Activated T-helper 17 cell treated with anti-CD3 and anti-CD28 coated beads, Interleukin-2, amount 50 U/mL, for 72 hours (primary cell): ENCODE measurements around the gene UVRAG. TPM values are rescaled to one million over a fixed set of nuclear protein-coding genes. Genes with fewer than 3 reads are reported as not detected.

Source experiments
- ATAC-seq: fragments of 150-1000 bp; cut with Tn5 transposase; replicated peaks from 2 replicates; pipeline ENCODE4 v1.10.0; 2021; ENCODE audit warnings: mild to moderate bottlenecking, moderate library complexity
- H3K27ac Mint-ChIP-seq: one replicate; pipeline ENCODE4 v1.8.0; 2022; ENCODE audit warnings: mixed read lengths
- H3K27me3 Mint-ChIP-seq: one replicate; pipeline ENCODE4 v1.8.0; 2022; ENCODE audit warnings: mixed read lengths
- H3K36me3 Mint-ChIP-seq: one replicate; pipeline ENCODE4 v1.8.0; 2022; ENCODE audit warnings: low read depth, mild to moderate bottlenecking, mixed read lengths
- H3K4me1 Mint-ChIP-seq: one replicate; pipeline ENCODE4 v1.8.0; 2022; ENCODE audit warnings: mixed read lengths
- H3K4me3 Mint-ChIP-seq: one replicate; pipeline ENCODE4 v1.8.0; 2022; ENCODE audit warnings: mild to moderate bottlenecking, mixed read lengths
- H3K9me3 Mint-ChIP-seq: one replicate; pipeline ENCODE4 v1.8.0; 2022; ENCODE audit warnings: mixed read lengths
- total RNA-seq, 2 donors: library from RNA; stranded (reverse); gene quantifications; one replicate each; pipeline ENCODE4 v1.2.3, GENCODE V29; 2022

UVRAG gene
- total RNA-seq, 2 donors from 2014 or later = 14.1 to 20.1 TPM

DNA sequence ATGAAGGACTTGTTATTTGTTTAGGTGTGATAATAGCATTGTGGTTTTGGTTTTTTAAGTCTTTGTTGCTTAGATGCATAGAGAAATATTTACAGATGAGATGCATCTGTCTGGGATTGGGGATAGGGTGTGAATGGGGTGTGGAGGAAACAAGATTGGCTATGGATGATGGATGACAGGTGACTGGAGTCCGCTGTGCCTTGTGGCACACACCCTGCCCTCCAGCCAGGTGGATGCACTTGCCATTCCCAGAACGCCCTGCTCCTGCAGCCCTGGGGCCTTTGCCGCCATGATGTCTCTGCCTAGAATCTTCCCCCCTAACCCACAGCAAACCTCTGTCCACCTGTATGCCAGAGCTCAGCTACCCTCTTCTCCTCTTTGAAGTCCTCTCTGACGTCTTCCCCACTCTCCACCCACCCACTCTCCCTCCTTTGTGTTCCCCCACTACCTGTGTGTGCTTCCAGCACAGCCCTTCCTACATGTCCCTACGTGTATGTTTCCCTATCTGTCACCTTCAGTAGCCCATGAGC lies 336.6 kb downstream of the UVRAG start:
- Mint-ChIP-seq H3K27ac (peak overlapping the region; percentile 93), H3K36me3 (no peaks in the 10 kb centered on the region), H3K27me3 (peaks cover 12% of the 10 kb centered on the region), H3K4me3 (peak overlapping the region; percentile 85), H3K9me3 (no peaks in the 10 kb centered on the region), H3K4me1 (peaks cover 18% of the 10 kb centered on the region)
- peak; percentile 27 for ATAC-seq

GRCh38 chr11:76152086-76152681 lies 337.2 kb downstream of the UVRAG start:
- Mint-ChIP-seq H3K27me3 (peaks cover 12% of the 10 kb centered on the region), H3K4me3 (peak overlapping the region; percentile 85), H3K4me1 (peaks cover 18% of the 10 kb centered on the region), H3K27ac (peak overlapping the region; percentile 93), H3K9me3 (no peaks in the 10 kb centered on the region), H3K36me3 (no peaks in the 10 kb centered on the region)
- peak; percentile 98 for ATAC-seq

DNA sequence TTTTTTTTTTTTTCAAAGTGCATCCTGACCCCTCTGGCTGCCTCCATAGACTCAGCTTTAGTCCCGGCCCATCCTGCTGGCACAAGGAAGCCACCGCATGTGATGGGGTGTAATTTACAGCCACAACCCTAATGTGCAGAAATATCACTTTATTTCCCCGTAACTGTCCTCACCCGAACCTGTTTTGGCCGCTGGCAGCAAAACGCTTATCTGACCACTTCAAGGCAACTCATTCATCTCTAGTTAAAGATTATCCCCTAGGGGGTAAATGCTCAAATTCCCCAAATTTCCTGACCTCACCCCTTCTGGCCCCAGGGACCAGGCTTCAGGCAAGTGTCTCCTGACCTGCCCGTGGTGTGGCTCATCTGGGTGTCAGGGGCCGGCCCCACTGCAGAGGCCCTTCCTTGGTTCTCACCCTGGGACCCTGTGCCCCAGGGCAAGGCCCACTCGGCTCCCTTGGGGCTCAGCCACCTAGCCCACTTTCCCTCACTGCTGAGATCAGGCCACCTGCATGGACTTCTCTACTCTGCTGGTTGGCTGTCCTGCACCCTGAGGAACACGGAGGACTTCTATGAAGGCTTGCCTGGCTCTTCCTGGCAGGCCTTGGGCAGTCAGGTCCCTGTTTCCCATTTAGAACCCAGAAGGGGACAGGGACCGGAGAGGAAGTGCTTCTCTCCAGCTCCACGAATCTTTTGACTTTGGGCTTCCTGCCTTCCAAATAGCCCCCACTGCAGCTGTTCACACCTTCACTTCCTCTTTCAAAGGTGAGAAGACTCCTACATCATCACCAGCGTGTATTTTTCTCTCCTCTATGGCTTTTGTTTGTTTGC lies 337.9 kb downstream of the UVRAG start:
- ATAC-seq = no peak
- Mint-ChIP-seq H3K4me3 (peak overlapping the region; percentile 85), H3K4me1 (peaks cover 18% of the 10 kb centered on the region), H3K27me3 (peaks cover 12% of the 10 kb centered on the region), H3K9me3 (no peaks in the 10 kb centered on the region), H3K36me3 (no peaks in the 10 kb centered on the region), H3K27ac (peak overlapping the region; percentile 93)

DNA sequence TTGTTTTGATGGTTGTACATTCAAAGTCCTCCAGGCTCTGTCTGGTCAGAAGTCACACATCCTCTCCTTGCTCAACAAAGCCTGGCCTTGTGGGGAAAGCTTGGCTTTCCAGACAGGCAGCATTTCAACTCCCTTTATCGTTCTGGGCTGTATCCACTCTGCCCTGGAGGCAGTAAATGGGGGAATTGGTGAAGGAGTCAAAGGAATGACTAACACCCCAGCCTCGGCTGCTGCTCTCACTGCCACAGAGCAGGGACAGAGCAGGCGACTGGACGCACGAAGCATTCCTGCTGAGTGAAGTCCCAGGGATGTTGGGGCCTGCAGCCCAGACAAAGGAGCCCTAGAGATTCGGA lies 338.5 kb downstream of the UVRAG start:
- H3K4me1 Mint-ChIP-seq = peaks cover 18% of the 10 kb centered on the region
- no peak for ATAC-seq
- peaks cover 12% of the 10 kb centered on the region for H3K27me3 Mint-ChIP-seq
- H3K9me3 Mint-ChIP-seq = no peaks in the 10 kb centered on the region
- H3K27ac Mint-ChIP-seq = peak overlapping the region; percentile 36
- peak overlapping the region; percentile 85 for H3K4me3 Mint-ChIP-seq
- no peaks in the 10 kb centered on the region for H3K36me3 Mint-ChIP-seq

DNA sequence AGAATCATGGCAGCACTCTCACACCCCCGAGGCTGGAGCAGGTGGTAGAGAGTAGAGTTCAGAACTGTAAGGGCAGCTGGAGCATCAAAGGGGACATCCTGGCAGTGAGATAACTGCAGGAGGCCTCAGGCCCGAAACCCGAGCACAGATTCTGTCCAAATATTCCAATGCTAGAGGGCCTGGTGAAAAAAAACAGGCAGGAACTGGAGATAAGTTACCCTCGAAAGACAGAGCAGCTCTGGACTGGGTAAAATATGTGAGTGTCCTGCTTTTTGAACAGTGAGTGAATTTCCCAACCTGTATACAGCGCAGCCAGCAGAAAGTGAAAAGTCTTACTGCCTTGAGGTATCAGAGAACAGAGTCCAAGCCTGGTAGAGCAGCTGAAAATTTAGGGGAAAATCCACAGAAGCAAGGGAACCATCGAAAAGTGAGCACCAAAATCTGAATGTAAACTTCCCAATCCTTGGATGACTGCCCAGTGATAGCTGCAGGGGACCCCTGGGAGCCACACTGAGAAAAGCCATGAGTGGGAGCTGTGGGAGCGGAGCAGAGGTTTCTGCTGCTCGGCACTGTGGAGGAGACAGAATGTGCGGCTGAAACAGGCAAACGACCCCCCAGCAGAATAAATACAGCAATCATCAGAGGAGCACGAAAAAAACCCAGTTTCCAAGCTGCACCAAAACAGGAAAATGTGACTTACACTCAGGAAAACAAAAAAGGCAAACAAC lies 340.7 kb downstream of the UVRAG start:
- Mint-ChIP-seq H3K4me3 (no peak overlapping the region), H3K27me3 (peaks cover 12% of the 10 kb centered on the region), H3K36me3 (no peaks in the 10 kb centered on the region), H3K27ac (no peak overlapping the region), H3K4me1 (peaks cover 18% of the 10 kb centered on the region), H3K9me3 (no peaks in the 10 kb centered on the region)
- ATAC-seq = no peak

DNA sequence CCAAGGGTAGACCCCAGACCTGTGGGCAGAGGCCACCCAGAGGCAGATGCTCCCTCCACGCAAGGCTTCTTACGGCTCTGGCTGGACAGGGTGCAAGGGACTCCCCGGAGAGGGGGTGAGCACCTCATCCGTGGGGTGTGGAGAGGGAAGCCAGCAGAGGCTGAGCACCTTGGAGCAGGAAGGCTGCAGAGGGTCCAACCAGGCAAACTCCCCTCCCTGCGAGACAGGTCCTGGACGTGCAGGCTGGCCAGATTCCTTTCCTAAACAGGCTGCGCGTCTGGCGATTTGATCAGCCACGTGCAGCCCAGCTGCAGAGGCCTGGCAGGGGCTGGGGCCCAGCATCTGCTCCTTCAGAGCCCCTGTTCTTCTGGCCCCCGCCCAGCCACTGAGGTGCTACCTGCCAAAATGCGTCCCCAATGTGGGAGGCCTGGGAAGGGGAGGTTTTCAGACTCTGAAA lies 342.0 kb downstream of the UVRAG start:
- Mint-ChIP-seq H3K4me1 (peaks cover 12% of the 10 kb centered on the region), H3K36me3 (no peaks in the 10 kb centered on the region), H3K27ac (no peak overlapping the region), H3K4me3 (no peak overlapping the region), H3K27me3 (peaks cover 10% of the 10 kb centered on the region), H3K9me3 (no peaks in the 10 kb centered on the region)
- ATAC-seq = no peak

- Mint-ChIP-seq H3K4me1 (peaks cover 5% of the 10 kb centered on the region), H3K27me3 (peaks cover 5% of the 10 kb centered on the region), H3K4me3 (no peak overlapping the region), H3K27ac (no peak overlapping the region), H3K36me3 (no peaks in the 10 kb centered on the region), H3K9me3 (no peaks in the 10 kb centered on the region)
- ATAC-seq = no peak
These were observed 342.9 kb downstream of the UVRAG start for GRCh38 chr11:76157891-76158290.

- Mint-ChIP-seq H3K27me3 (no peaks in the 10 kb centered on the region), H3K36me3 (no peaks in the 10 kb centered on the region), H3K9me3 (no peaks in the 10 kb centered on the region), H3K4me3 (no peak overlapping the region), H3K27ac (no peak overlapping the region), H3K4me1 (no peaks in the 10 kb centered on the region)
- no peak for ATAC-seq
These were observed 343.6 kb downstream of the UVRAG start for GRCh38 chr11:76158394-76159302.

DNA sequence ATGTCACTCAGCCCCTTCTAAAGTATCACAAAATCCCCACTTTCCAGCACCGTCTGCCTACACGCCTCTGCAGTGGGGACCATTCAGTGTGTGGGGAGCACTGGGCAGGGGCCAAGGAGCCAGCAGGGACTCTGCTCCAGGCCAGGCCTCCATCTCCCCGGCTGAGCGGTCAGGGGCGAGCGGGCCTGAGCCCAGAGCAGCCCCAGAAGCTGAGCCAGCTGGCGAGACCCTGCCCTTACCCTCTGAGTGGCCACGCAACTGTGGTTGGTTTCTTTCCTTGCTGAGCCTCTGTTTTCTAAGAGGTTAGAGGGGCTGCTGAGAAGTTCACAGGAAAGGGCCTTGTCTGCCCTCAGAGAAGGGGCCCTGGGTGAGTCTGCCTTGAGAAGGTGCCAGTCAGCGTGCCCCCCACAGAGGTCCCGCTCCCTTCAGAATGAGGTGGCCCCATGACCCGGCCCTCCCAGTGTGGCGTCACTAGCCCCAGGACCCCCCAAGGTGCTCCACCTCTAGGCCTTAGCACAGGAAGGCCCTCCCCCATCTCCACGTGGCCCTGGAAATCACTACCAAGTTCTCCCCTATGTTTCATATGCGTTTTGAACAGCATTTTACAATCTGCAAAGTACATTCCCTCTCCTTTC lies 344.4 kb downstream of the UVRAG start:
- Mint-ChIP-seq H3K27me3 (no peaks in the 10 kb centered on the region), H3K27ac (no peak overlapping the region)

GRCh38 chr11:76159983-76160661 lies 345.1 kb downstream of the UVRAG start:
- no peaks in the 10 kb centered on the region for H3K36me3 Mint-ChIP-seq
- no peak overlapping the region for H3K4me3 Mint-ChIP-seq
- no peaks in the 10 kb centered on the region for H3K4me1 Mint-ChIP-seq
- H3K27ac Mint-ChIP-seq = no peak overlapping the region
- H3K9me3 Mint-ChIP-seq = no peaks in the 10 kb centered on the region
- no peaks in the 10 kb centered on the region for H3K27me3 Mint-ChIP-seq
- no peak for ATAC-seq

More for the DNA sequence above, 344.4 kb downstream of the UVRAG start:
- no peak overlapping the region for H3K4me3 Mint-ChIP-seq
- H3K4me1 Mint-ChIP-seq = no peaks in the 10 kb centered on the region
- no peaks in the 10 kb centered on the region for H3K36me3 Mint-ChIP-seq
- H3K9me3 Mint-ChIP-seq = no peaks in the 10 kb centered on the region
- ATAC-seq = no peak

DNA sequence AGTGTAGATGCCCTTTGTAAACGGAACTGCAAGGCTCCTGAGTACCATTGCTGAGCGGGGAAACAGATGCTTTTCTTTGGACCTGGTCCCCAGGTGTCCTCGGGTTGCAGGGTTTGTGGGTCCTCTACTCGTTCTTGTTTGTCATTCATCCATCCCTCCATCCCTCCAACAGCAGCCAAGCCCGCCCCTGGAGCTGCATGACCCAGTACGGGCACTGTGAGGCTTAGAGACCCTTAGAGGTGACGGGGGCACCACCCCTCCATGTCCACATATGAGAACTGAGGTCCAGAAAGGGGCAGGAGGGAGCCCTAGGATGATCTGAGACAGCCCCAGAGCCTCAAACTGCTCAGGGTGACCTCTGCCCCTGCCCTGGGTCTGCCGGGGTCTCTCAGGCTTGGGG lies 345.8 kb downstream of the UVRAG start:
- no peak overlapping the region for H3K27ac Mint-ChIP-seq
- no peaks in the 10 kb centered on the region for H3K4me1 Mint-ChIP-seq
- no peaks in the 10 kb centered on the region for H3K27me3 Mint-ChIP-seq
- no peak overlapping the region for H3K4me3 Mint-ChIP-seq
- H3K36me3 Mint-ChIP-seq = no peaks in the 10 kb centered on the region
- H3K9me3 Mint-ChIP-seq = no peaks in the 10 kb centered on the region
- ATAC-seq = no peak

GRCh38 chr11:76161261-76161961 lies 346.4 kb downstream of the UVRAG start:
- Mint-ChIP-seq H3K4me3 (no peak overlapping the region), H3K27me3 (no peaks in the 10 kb centered on the region), H3K36me3 (no peaks in the 10 kb centered on the region), H3K9me3 (no peaks in the 10 kb centered on the region), H3K27ac (no peak overlapping the region), H3K4me1 (no peaks in the 10 kb centered on the region)
- no peak for ATAC-seq
